Kidney (tissue), 14 donors: Measurements from ENCODE around the gene HOXA7. TPM values are rescaled to one million over a fixed set of nuclear protein-coding genes. Genes with fewer than 3 reads are reported as not detected.

Experiments
- DNase-seq, 5 donors: peaks; one replicate each; pipeline ENCODE4 v3.0.0-alpha.2; 2013 to 2020
- FAIRE-seq: peaks from 2 replicates; lab custom pipeline; 2012; peaks lifted over from hg19 to GRCh38; lab: Jason Lieb, UNC
- H3K27ac ChIP-seq, 2 donors: one replicate each; pipeline ENCODE4 v1.7.0; 2013; ENCODE audit warnings: low read depth in 2 of 2, low read length in 2 of 2, inconsistent platforms in 1 of 2
- H3K27me3 ChIP-seq: one replicate; pipeline ENCODE4 v1.7.1; 2013; ENCODE audit warnings: low read length, inconsistent platforms; ENCODE audit not compliant: control insufficient read depth, insufficient read depth
- H3K36me3 ChIP-seq, 3 donors: one replicate each; pipeline versions ENCODE4 v1.7.0 to v1.7.1; 2013; ENCODE audit warnings: low read length in 3 of 3, control low read depth in 1 of 3, inconsistent platforms in 1 of 3; ENCODE audit not compliant: insufficient read depth in 3 of 3, control insufficient read depth in 2 of 3
- H3K4me1 ChIP-seq, 3 donors: one replicate each; pipeline versions ENCODE4 v1.7.0 to v1.7.1; 2013; ENCODE audit warnings: low read length in 3 of 3, inconsistent platforms in 1 of 3, low read depth in 1 of 3; ENCODE audit not compliant: control insufficient read depth in 2 of 3, insufficient read depth in 2 of 3
- H3K4me3 ChIP-seq, 3 donors: one replicate each; pipeline versions ENCODE4 v1.7.0 to v1.8.1; 2013; ENCODE audit warnings: low read length in 3 of 3, control low read depth in 1 of 3, inconsistent platforms in 1 of 3
- H3K9ac ChIP-seq, 3 donors: one replicate each; pipeline versions ENCODE4 v1.7.0 to v1.7.1; 2013; ENCODE audit warnings: low read length in 3 of 3, control low read depth in 1 of 3, inconsistent platforms in 1 of 3
- H3K9me3 ChIP-seq, 3 donors: one replicate each; pipeline versions ENCODE4 v1.7.0 to v1.7.1; 2013; ENCODE audit warnings: low read length in 3 of 3, control low read depth in 1 of 3, inconsistent platforms in 1 of 3; ENCODE audit not compliant: control insufficient read depth in 2 of 3, insufficient read depth in 1 of 3
- intact Hi-C: fragments of 100-400 bp; cut with DNase I; formaldehyde crosslinking; loops from one replicate; pipeline ENCODE4 v1.11.1; 2022
- polyA plus RNA-seq: library from polyadenylated mRNA; stranded (reverse); fragments of 350-450 nt; fragmentation: Illumina TruSeq; extraction: RNeasy Lipid Tissue Mini Kit (QIAGEN cat#74804); gene quantifications from one replicate; pipeline ENCODE4 v1.2.3, GENCODE V29; 2014; ENCODE audit warnings: low read depth, low replicate concordance; ENCODE audit not compliant: insufficient read depth
- total RNA-seq: library from RNA; stranded (reverse); fragmentation: NEBNext Ultra II Directional; extraction: Animal tissue kit (Norgen Biotek cat#: 25700); gene quantifications from one replicate; pipeline ENCODE4 v1.2.1, GENCODE V29; 2021
- TF ChIP-seq, protein P1 (sequence below): IDR thresholded peaks from 3 replicates; pipeline ENCODE4 v1.5.1; 2012; ENCODE audit warnings: mild to moderate bottlenecking, moderate library complexity, borderline replicate concordance; ENCODE audit not compliant: insufficient read depth; ENCODE audit errors: extremely low read depth
- donor health status: control.
- donor health status: control.
- donor health status: control.
- donor health status: control.
- donor health status: control.
- donor health status: DM: yes; HTN: yes; CAD: no.
- donor health status: Normal renal cell carcinoma (clear cell type).

HOXA7 gene
- total and polyA plus RNA-seq, 2 donors from 2014 or later, result 23.8 to 31.3 TPM

DNA sequence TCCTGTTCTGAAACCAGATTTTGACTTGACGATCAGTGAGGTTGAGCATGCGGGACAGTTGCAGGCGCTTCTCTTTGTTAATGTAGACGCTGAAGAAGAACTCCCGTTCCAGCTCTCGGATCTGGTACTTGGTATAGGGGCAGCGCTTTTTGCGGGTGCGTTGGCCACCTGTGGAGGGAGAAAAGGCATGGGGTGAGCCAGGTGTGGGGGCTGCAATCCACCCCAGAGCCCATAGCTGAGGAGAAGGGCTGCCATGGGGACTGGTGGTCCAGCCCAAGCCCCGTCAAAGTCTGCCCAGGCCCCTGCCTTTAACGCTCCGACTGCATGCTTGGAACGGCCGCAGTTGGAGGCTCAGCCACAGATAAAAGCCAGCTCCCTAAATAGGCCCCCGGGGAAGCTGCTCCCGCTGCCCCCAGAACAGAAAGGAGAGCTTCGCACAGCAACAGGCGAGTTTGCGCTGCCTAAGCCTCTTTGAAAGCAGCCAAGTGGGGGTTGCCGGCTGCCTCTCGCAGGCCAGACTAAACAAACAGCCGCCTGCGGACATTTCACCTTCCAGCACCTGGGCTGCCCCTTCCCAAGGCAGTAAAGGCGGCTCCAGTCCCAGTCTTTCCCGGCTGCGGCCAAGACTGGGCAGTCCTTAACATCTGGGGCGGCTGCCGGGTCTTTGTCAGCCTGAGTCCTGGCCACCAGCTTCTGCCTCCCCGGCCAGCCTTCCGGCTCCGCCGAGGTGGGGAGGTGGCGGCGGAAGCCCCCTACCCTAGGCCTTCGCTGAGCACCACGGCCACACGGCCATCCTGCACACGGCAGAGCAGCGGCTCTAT is 26.6 kb upstream of the HOXA7 start:
- TF ChIP-seq, protein P1, sequence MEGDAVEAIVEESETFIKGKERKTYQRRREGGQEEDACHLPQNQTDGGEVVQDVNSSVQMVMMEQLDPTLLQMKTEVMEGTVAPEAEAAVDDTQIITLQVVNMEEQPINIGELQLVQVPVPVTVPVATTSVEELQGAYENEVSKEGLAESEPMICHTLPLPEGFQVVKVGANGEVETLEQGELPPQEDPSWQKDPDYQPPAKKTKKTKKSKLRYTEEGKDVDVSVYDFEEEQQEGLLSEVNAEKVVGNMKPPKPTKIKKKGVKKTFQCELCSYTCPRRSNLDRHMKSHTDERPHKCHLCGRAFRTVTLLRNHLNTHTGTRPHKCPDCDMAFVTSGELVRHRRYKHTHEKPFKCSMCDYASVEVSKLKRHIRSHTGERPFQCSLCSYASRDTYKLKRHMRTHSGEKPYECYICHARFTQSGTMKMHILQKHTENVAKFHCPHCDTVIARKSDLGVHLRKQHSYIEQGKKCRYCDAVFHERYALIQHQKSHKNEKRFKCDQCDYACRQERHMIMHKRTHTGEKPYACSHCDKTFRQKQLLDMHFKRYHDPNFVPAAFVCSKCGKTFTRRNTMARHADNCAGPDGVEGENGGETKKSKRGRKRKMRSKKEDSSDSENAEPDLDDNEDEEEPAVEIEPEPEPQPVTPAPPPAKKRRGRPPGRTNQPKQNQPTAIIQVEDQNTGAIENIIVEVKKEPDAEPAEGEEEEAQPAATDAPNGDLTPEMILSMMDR, result no peak
- Histone ChIP-seq H3K4me3 (peak overlapping the region; percentile 54 to 85 (median 68)), H3K9me3 (no peaks in the 10 kb centered on the region), H3K9ac (peak overlapping the region; percentile 37 to 85 (median 40)), H3K27me3 (no peaks in the 10 kb centered on the region), H3K27ac (peak overlapping the region; percentile 22 to 80), H3K36me3 (no peaks in the 10 kb centered on the region), H3K4me1 (peaks cover 0 to 8% (median 0%) of the 10 kb centered on the region in 3 donors)
- FAIRE-seq (no peak), DNase-seq (peak in 4 of 5 donors; percentile 44 to 72 (median 65))
- intact Hi-C loops, result no loop called here

DNA sequence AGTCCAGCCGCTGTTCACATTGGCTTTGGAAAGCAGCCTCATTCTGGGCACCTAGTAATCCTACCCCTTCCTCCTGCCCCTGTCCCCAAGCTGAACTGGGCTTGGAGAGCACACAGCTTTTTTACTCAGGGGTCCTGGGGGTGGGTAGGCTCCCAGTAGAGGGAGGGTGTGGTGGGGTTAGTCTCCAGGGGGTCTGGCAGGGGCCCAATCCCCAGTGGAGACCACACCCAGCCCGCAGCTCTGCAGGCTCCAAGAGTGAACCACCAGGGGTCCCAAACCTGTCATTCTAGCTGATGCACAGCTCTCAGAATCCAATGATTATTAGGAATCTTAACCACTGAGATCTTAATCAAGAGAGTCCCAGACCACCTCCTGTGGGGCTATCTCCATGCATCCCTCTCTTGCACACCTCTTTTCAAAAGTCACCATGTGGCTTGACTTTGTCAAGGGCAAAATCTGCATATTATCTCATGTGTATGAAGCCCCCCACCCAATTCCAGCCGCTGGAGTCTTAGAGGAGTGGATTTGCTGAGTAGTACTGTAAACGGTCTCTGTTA is 25.9 kb upstream of the HOXA7 start:
- TF ChIP-seq, protein P1, result no peak
- H3K4me3 ChIP-seq, result peak overlapping the region in 2 of 3 donors; percentile 54 to 85
- FAIRE-seq (no peak), DNase-seq (peak in 4 of 5 donors; percentile 50 to 68 (median 60))
- H3K9me3 ChIP-seq, result no peaks in the 10 kb centered on the region
- peak overlapping the region; percentile 19 to 29 for H3K27ac ChIP-seq
- H3K36me3 ChIP-seq, result no peaks in the 10 kb centered on the region
- H3K9ac ChIP-seq, result peak overlapping the region; percentile 13 to 85 (median 40)
- intact Hi-C loops, result no loop called here
- H3K27me3 ChIP-seq, result no peaks in the 10 kb centered on the region
- peaks cover 0 to 6% (median 0%) of the 10 kb centered on the region in 3 donors for H3K4me1 ChIP-seq

DNA sequence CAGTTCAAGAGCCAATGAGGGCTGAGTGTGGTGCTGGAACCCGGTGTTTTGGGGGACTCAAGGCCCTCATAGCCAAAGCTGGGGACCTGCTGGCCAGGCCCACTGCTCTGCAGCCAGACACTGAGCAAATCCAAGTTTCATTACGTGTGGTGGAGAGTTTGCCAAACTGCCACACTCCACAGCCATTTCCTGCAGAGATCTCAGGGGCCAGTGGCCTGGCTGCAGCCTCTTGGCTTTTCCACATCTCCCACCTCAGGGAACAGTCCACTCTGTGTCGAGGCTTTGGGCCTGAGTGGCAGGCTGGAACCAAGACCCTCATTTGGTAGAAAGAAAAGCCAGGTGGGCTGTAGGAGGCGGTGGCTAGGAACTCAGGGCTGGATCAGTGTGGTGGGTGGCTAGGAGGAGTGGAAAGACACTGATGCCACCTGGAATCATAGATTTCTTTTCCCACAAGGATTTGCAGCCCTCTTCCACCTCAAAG is 25.4 kb upstream of the HOXA7 start:
- intact Hi-C loops, result no loop called here
- Histone ChIP-seq H3K36me3 (no peaks in the 10 kb centered on the region), H3K4me1 (peaks cover 0 to 6% (median 0%) of the 10 kb centered on the region in 3 donors), H3K4me3 (peak overlapping the region in 1 of 3 donors; percentile 85), H3K9me3 (no peaks in the 10 kb centered on the region), H3K27me3 (no peaks in the 10 kb centered on the region), H3K9ac (peak overlapping the region in 1 of 3 donors; percentile 26), H3K27ac (peak overlapping the region in 1 of 2 donors; percentile 29)
- TF ChIP-seq, protein P1, result no peak
- FAIRE-seq (no peak), DNase-seq (peak in 3 of 5 donors; percentile 33 to 54 (median 52))
